GM10266 (cell line): ENCODE measurements around the gene NEK7.

Experiments
- DNase-seq: peaks from one replicate; pipeline ENCODE4 v3.0.0; 2012; ENCODE audit errors: extremely low spot score
- CTCF ChIP-seq: IDR thresholded peaks from 2 replicates; pipeline ENCODE4 v1.5.1; 2012; ENCODE audit warnings: mild to moderate bottlenecking, low read depth; ENCODE audit not compliant: control insufficient read depth, insufficient read depth; ENCODE audit errors: missing control alignments

The NEK7 gene

GRCh38 chr1:198117267-198117666 lies 39.5 kb upstream of the NEK7 start:
- no peak for TF ChIP-seq CTCF

GRCh38 chr1:198118134-198118533 lies 38.7 kb upstream of the NEK7 start:
- no peak for TF ChIP-seq CTCF
- DNase-seq: no peak

More at GRCh38 chr1:198117267-198117666, 39.5 kb upstream of the NEK7 start:
- no peak for DNase-seq

- DNase-seq: no peak
- TF ChIP-seq CTCF: no peak
Measured at GRCh38 chr1:198119906-198120305, 36.9 kb upstream of the NEK7 start.

- DNase-seq: no peak
- TF ChIP-seq CTCF: no peak
Measured at GRCh38 chr1:198121056-198121826, 35.6 kb upstream of the NEK7 start.

GRCh38 chr1:198122693-198123092 lies 34.1 kb upstream of the NEK7 start:
- TF ChIP-seq CTCF: no peak
- no peak for DNase-seq

- TF ChIP-seq CTCF: no peak
- DNase-seq: no peak
Measured at GRCh38 chr1:198123133-198123532, 33.7 kb upstream of the NEK7 start.

- no peak for TF ChIP-seq CTCF
- no peak for DNase-seq
Measured at GRCh38 chr1:198124673-198125072, 32.1 kb upstream of the NEK7 start.
